ENCODE measurements around the gene PTPRH. TPM values are rescaled to one million over a fixed set of nuclear protein-coding genes. Genes with fewer than 3 reads are reported as not detected.

The PTPRH gene
- total RNA-seq, 1 experiment from 2014 or later: 34.6 TPM

- no peaks in the 10 kb centered on the region for H3K27me3 Mint-ChIP-seq (ENCODE audit: unreplicated experiment)
- intact Hi-C loops (cut with micrococcal nuclease; ENCODE audit: unreplicated experiment): loop anchor here (10.0 kb wide), 1 partner anchor 78 kb away; no protein-coding TSS in a partner anchor
- peaks cover 63% of the 10 kb centered on the region for H3K4me1 Mint-ChIP-seq (ENCODE audit: low read depth, unreplicated experiment)
- CTCF ChIA-PET: interaction anchor here (0.6 kb wide), 1 partner anchor 86 kb away, joined by 3 read pairs; no protein-coding TSS in a partner anchor
- no peak for DNase-seq
- H3K9me3 Mint-ChIP-seq (ENCODE audit: low read depth, unreplicated experiment): no peaks in the 10 kb centered on the region
- TF ChIP-seq CTCF (IDR thresholded peaks at IDR 0.05; ENCODE audit: unreplicated experiment): no peak
- BruUV-seq (replicated peaks): no TSS peak
- peaks cover 38% of the 10 kb centered on the region for H3K36me3 Mint-ChIP-seq (ENCODE audit: insufficient read depth, unreplicated experiment)
- no peak overlapping the region for H3K4me3 Mint-ChIP-seq (ENCODE audit: low read depth, unreplicated experiment)
- no peak overlapping the region for H3K27ac Mint-ChIP-seq (ENCODE audit: unreplicated experiment)
These were observed 43.7 kb upstream of the PTPRH start for GRCh38 chr19:55252760-55253663.

GRCh38 chr19:55251341-55252081, 42.2 kb upstream of the PTPRH start:
- H3K27ac Mint-ChIP-seq (ENCODE audit: unreplicated experiment): peak overlapping the region; percentile 61
- CTCF ChIA-PET: interaction anchor here (1.8 kb wide), 1 partner anchor 110 kb away, joined by 4 read pairs; no protein-coding TSS in a partner anchor
- H3K27me3 Mint-ChIP-seq (ENCODE audit: unreplicated experiment): no peaks in the 10 kb centered on the region
- peaks cover 35% of the 10 kb centered on the region for H3K36me3 Mint-ChIP-seq (ENCODE audit: insufficient read depth, unreplicated experiment)
- no peak overlapping the region for H3K4me3 Mint-ChIP-seq (ENCODE audit: low read depth, unreplicated experiment)
- intact Hi-C loops (cut with micrococcal nuclease; ENCODE audit: unreplicated experiment): loop anchor here (10.0 kb wide), 1 partner anchor 77 kb away; no protein-coding TSS in a partner anchor
- DNase-seq: peak; percentile 56
- no peak for TF ChIP-seq CTCF (IDR thresholded peaks at IDR 0.05; ENCODE audit: unreplicated experiment)
- H3K4me1 Mint-ChIP-seq (ENCODE audit: low read depth, unreplicated experiment): peaks cover 59% of the 10 kb centered on the region
- no peaks in the 10 kb centered on the region for H3K9me3 Mint-ChIP-seq (ENCODE audit: low read depth, unreplicated experiment)
- BruUV-seq (replicated peaks): no TSS peak

GRCh38 chr19:55250262-55251036, 41.1 kb upstream of the PTPRH start:
- DNase-seq: no peak
- H3K4me1 Mint-ChIP-seq (ENCODE audit: low read depth, unreplicated experiment): peaks cover 49% of the 10 kb centered on the region
- peaks cover 24% of the 10 kb centered on the region for H3K36me3 Mint-ChIP-seq (ENCODE audit: insufficient read depth, unreplicated experiment)
- BruUV-seq (replicated peaks): no TSS peak
- CTCF ChIA-PET: interaction anchor here (1.8 kb wide), 1 partner anchor 109 kb away, joined by 4 read pairs; no protein-coding TSS in a partner anchor
- no peak overlapping the region for H3K27ac Mint-ChIP-seq (ENCODE audit: unreplicated experiment)
- H3K9me3 Mint-ChIP-seq (ENCODE audit: low read depth, unreplicated experiment): no peaks in the 10 kb centered on the region
- intact Hi-C loops (cut with micrococcal nuclease; ENCODE audit: unreplicated experiment): loop anchor here (10.0 kb wide), 1 partner anchor 76 kb away; no protein-coding TSS in a partner anchor
- H3K4me3 Mint-ChIP-seq (ENCODE audit: low read depth, unreplicated experiment): no peak overlapping the region
- TF ChIP-seq CTCF (IDR thresholded peaks at IDR 0.05; ENCODE audit: unreplicated experiment): no peak
- no peaks in the 10 kb centered on the region for H3K27me3 Mint-ChIP-seq (ENCODE audit: unreplicated experiment)

- no peaks in the 10 kb centered on the region for H3K27me3 Mint-ChIP-seq (ENCODE audit: unreplicated experiment)
- H3K27ac Mint-ChIP-seq (ENCODE audit: unreplicated experiment): no peak overlapping the region
- BruUV-seq (replicated peaks): no TSS peak
- no peak for TF ChIP-seq CTCF (IDR thresholded peaks at IDR 0.05; ENCODE audit: unreplicated experiment)
- CTCF ChIA-PET: interaction anchor here (1.8 kb wide), 1 partner anchor 109 kb away, joined by 4 read pairs; no protein-coding TSS in a partner anchor
- peaks cover 29% of the 10 kb centered on the region for H3K36me3 Mint-ChIP-seq (ENCODE audit: insufficient read depth, unreplicated experiment)
- H3K9me3 Mint-ChIP-seq (ENCODE audit: low read depth, unreplicated experiment): no peaks in the 10 kb centered on the region
- peaks cover 47% of the 10 kb centered on the region for H3K4me1 Mint-ChIP-seq (ENCODE audit: low read depth, unreplicated experiment)
- intact Hi-C loops (cut with micrococcal nuclease; ENCODE audit: unreplicated experiment): loop anchor here (10.0 kb wide), 1 partner anchor 75 kb away; no protein-coding TSS in a partner anchor
- no peak overlapping the region for H3K4me3 Mint-ChIP-seq (ENCODE audit: low read depth, unreplicated experiment)
- DNase-seq: no peak
These were observed 40.5 kb upstream of the PTPRH start for GRCh38 chr19:55249841-55250240.

Data from Calu3 (cell line).